NOMO-1 treated with DMSO at 0.1 percent for 48 hours (cell line): Measurements from ENCODE around the gene KDM7A.
"Not testable (repeated sequence)": the region's sequence is repeated elsewhere in the genome, so short reads cannot be mapped to it uniquely, and the experiment has no call there.

Source experiments
- DNase-seq: peaks from one replicate; lab custom pipeline; 2025; ENCODE audit not compliant: unreplicated experiment; lab: John Stamatoyannopoulos, UW

KDM7A gene

GRCh38 chr7:140176811-140177702 lies at the start of gene KDM7A:
TSS of gene KDM7A (minus strand) at chr7:140176983. CDS start at chr7:140176937, 46 bp downstream.
- peak; percentile 60 for DNase-seq

- DNase-seq: no peak
Observed at GRCh38 chr7:140225562-140226249, 48.9 kb upstream of the KDM7A start.

- DNase-seq: no peak
Observed at GRCh38 chr7:140223515-140224221, 46.9 kb upstream of the KDM7A start.

- DNase-seq: no peak
Observed at GRCh38 chr7:140222814-140223213, 46.0 kb upstream of the KDM7A start.

GRCh38 chr7:140219672-140220524 lies 43.1 kb upstream of the KDM7A start:
- no peak for DNase-seq

- DNase-seq: no peak
Observed at GRCh38 chr7:140218656-140219055, 41.9 kb upstream of the KDM7A start.

- DNase-seq: no peak
Observed at GRCh38 chr7:140217750-140218501, 41.1 kb upstream of the KDM7A start.

GRCh38 chr7:140215281-140215680 lies 38.5 kb upstream of the KDM7A start:
- DNase-seq: no peak

- DNase-seq: no peak
Observed at GRCh38 chr7:140214075-140214684, 37.4 kb upstream of the KDM7A start.

- DNase-seq: no peak
Observed at GRCh38 chr7:140213684-140214074, 36.9 kb upstream of the KDM7A start.

- no peak for DNase-seq
Observed at GRCh38 chr7:140212100-140212881, 35.5 kb upstream of the KDM7A start.

- no peak for DNase-seq
Observed at GRCh38 chr7:140211698-140212097, 34.9 kb upstream of the KDM7A start.

GRCh38 chr7:140209866-140210609 lies 33.3 kb upstream of the KDM7A start:
- peak; percentile 82 for DNase-seq

GRCh38 chr7:140206616-140207389 lies 30.0 kb upstream of the KDM7A start:
- no peak for DNase-seq

GRCh38 chr7:140205600-140205999 lies 28.8 kb upstream of the KDM7A start:
- no peak for DNase-seq

GRCh38 chr7:140203556-140203955 lies 26.8 kb upstream of the KDM7A start:
- no peak for DNase-seq

GRCh38 chr7:140202942-140203341 lies 26.2 kb upstream of the KDM7A start:
- DNase-seq: not testable (repeated sequence)
